Urothelium cell line (cell line): Measurements from ENCODE around the gene TIMM13.

Experiments used
- DNase-seq: peaks from one replicate; pipeline ENCODE4 v3.0.0; 2011; ENCODE audit warnings: low spot score, mixed read lengths
- FAIRE-seq: peaks from 2 replicates; lab custom pipeline; 2011; peaks lifted over from hg19 to GRCh38; lab: Jason Lieb, UNC

Gene TIMM13

GRCh38 chr19:2387367-2388288 lies 39.8 kb downstream of the TIMM13 start:
- FAIRE-seq, result no peak

GRCh38 chr19:2385053-2385721 lies 42.2 kb downstream of the TIMM13 start:
- FAIRE-seq, result peak; percentile 74
- peak; percentile 82 for DNase-seq

More at GRCh38 chr19:2387367-2388288, 39.8 kb downstream of the TIMM13 start:
- peak; percentile 29 for DNase-seq

- FAIRE-seq, result no peak
- DNase-seq, result no peak
Observed at GRCh38 chr19:2382530-2383222, 44.7 kb downstream of the TIMM13 start.

GRCh38 chr19:2381148-2381820 lies 46.1 kb downstream of the TIMM13 start:
- FAIRE-seq, result no peak
- no peak for DNase-seq

GRCh38 chr19:2380567-2380966 lies 46.8 kb downstream of the TIMM13 start:
- DNase-seq (no peak), FAIRE-seq (no peak)

GRCh38 chr19:2376784-2377519 lies 50.4 kb downstream of the TIMM13 start:
- no peak for DNase-seq
- no peak for FAIRE-seq
